Measurements from ENCODE around the gene NECAP2.

DNA sequence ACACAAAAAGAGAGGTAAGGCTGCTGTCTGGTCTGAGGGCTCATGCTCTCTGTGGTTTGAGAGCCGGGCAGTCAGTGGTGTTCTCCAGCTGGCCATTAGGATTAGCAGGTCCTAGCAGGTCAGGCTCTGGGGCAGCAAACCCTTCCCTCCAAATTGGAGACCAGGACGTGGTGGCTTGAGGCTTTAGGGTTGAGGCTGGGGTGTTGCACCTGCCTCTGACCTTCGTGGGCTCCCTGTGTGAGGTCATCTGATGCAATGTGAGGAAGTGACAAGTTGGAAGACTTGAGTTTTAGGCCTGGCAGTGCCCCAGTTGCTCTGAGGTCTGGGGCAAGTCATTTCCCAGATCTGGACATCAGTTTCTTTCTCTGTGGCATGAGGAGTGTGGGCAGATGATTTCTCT, 49.1 kb upstream of the NECAP2 start:
- TF ChIP-seq ZNF274 (IDR thresholded peaks at IDR 0.05; ENCODE audit: low read depth, low read length) (no peak), SUZ12 (IDR thresholded peaks at IDR 0.05; ENCODE audit: extremely low read depth, insufficient read depth, insufficient read length) (no peak), YY1 (IDR thresholded peaks at IDR 0.05; ENCODE audit: insufficient read depth, insufficient read length) (no peak)

Measured in NT2/D1 (cell line).